ENCODE results near the gene ATP6V0B. TPM values are rescaled to one million over a fixed set of nuclear protein-coding genes. Genes with fewer than 3 reads are reported as not detected.
A peak's percentile ranks its signal among the peaks of the same experiment; 100 is the strongest.

Gene ATP6V0B
- total and polyA plus RNA-seq, 2 donors (not counting 1 experiment from before 2014, with no cell fraction given): 91.0 to 198 TPM

DNA sequence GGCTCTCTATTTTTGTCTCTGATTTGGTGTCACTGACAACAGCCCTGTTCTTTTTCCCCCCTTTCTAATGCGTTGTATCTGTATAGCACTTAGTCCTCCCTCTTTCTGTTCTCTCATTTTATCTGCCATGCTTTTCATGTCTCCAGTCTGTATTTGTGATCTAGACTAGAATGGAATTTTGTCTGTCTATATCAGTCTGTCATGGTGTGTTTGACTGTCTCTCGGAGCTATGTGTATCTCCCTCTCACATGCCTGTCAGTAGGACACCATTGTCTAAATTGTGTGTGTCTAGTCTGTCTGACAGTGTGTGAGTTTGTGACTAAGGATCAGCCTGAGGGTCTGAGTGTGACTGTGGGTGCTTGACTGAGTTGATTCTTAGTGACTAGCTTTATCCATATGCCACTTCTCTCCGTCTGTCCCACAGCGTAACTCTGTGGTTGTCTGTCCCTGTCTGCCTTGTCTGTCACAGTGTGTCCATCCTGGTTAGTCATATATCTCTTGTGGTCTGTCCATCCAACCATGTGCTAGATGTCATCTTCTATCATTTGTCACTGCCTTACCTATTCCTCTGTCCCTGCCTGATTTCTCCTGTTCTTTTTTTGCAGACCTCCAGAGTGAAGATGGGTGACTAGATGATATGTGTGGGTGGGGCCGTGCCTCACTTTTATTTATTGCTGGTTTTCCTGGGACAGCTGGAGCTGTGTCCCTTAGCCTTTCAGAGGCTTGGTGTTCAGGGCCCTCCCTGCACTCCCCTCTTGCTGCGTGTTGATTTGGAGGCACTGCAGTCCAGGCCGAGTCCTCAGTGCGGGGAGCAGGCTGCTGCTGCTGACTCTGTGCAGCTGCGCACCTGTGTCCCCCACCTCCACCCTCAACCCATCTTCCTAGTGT lies 2.9 kb downstream of the ATP6V0B start:
- H2AFZ ChIP-seq (ENCODE audit: insufficient read depth, low read depth, low read length, poor library complexity, severe bottlenecking): no peak overlapping the region
- Mint-ChIP-seq H3K27me3 (no peaks in the 10 kb centered on the region), H3K4me3 (peak overlapping the region; percentile 97), H3K9me3 (ENCODE audit: insufficient read depth) (no peaks in the 10 kb centered on the region), H3K27ac (peak overlapping the region; percentile 3), H3K4me1 (peaks cover 70% of the 10 kb centered on the region)
- ChIA-PET CTCF (interaction anchor here (1.2 kb wide), 1 partner anchor 58 kb away, joined by 4 read pairs; no protein-coding TSS in a partner anchor), POLR2A (no interaction called here)
- H3K9me3 ChIP-seq (ENCODE audit: control extremely low read depth in 1 of 3, control insufficient read depth in 2 of 3, insufficient read depth in 1 of 3, low read length in 2 of 3): no peaks in the 10 kb centered on the region
- H3K27me3 ChIP-seq (replicated peaks in 1 of 4; ENCODE audit: control extremely low read depth in 1 of 4, control insufficient read depth in 3 of 4, insufficient read depth in 4 of 4, low read length in 3 of 4): no peaks in the 10 kb centered on the region
- ATAC-seq (ENCODE audit: low read depth): no peak
- H3K4me1 ChIP-seq (ENCODE audit: control insufficient read depth in 2 of 2, insufficient read depth in 2 of 2, low read length in 2 of 2): peaks cover 37 to 69% of the 10 kb centered on the region in 2 donors
- H3K79me2 ChIP-seq (ENCODE audit: control insufficient read depth, insufficient read depth, low read length): peaks cover 16% of the 10 kb centered on the region
- intact Hi-C loops (cut with micrococcal nuclease): loop anchor here (10.0 kb wide), 2 partner anchors 273 to 1523 kb away; partner anchors contain the start of genes PPCS, ST3GAL3 and ZMYND12
- H3K27ac ChIP-seq (ENCODE audit: low read length in 2 of 2): no peak overlapping the region
- TF ChIP-seq, protein P1, sequence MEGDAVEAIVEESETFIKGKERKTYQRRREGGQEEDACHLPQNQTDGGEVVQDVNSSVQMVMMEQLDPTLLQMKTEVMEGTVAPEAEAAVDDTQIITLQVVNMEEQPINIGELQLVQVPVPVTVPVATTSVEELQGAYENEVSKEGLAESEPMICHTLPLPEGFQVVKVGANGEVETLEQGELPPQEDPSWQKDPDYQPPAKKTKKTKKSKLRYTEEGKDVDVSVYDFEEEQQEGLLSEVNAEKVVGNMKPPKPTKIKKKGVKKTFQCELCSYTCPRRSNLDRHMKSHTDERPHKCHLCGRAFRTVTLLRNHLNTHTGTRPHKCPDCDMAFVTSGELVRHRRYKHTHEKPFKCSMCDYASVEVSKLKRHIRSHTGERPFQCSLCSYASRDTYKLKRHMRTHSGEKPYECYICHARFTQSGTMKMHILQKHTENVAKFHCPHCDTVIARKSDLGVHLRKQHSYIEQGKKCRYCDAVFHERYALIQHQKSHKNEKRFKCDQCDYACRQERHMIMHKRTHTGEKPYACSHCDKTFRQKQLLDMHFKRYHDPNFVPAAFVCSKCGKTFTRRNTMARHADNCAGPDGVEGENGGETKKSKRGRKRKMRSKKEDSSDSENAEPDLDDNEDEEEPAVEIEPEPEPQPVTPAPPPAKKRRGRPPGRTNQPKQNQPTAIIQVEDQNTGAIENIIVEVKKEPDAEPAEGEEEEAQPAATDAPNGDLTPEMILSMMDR (IDR thresholded peaks at IDR 0.05): no peak
- TF ChIP-seq EZH2 (IDR thresholded peaks at IDR 0.05; ENCODE audit: borderline replicate concordance, insufficient read depth, low read depth, low read length, poor library complexity, severe bottlenecking): no peak
- H3K4me2 ChIP-seq (replicated peaks; ENCODE audit: low read depth, low read length, poor library complexity, severe bottlenecking): peak overlapping the region; percentile 85
- H3K36me3 ChIP-seq (replicated peaks in 1 of 2; ENCODE audit: control extremely low read depth in 1 of 2, control insufficient read depth in 1 of 2, extremely low read depth in 1 of 2, insufficient read depth in 2 of 2, low read length in 1 of 2): peaks cover 0 to 25% of the 10 kb centered on the region in 2 experiments
- peaks cover 40% of the 10 kb centered on the region for H4K20me1 ChIP-seq (ENCODE audit: control insufficient read depth, insufficient read depth, low read length, poor library complexity, severe bottlenecking)
- no peak overlapping the region for H3K9ac ChIP-seq (ENCODE audit: low read length)
- no peak overlapping the region for H3K4me3 ChIP-seq (ENCODE audit: control extremely low read depth in 1 of 5, extremely low read depth in 1 of 5, insufficient read depth in 1 of 5, low read depth in 2 of 5, low read length in 4 of 5)
- DNase-seq: peak; percentile 27
- 100% methylated on average over 3 of the region's 9 CpGs for WGBS (ENCODE audit: insufficient coverage)

DNA sequence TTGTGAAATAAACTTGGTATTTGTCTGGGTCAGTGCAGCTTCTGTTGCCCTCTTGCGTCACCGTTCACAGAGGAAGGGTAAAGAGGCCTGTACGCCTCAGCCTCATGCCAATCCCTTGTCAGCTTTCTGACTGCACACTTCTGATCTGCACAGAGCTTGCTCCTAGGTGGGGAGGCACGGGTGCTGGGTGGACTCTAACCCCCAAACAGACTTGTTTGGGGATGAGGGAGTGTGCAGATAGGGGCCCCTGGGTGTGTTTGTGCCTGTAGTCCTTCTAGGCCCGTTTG lies 3.4 kb downstream of the ATP6V0B start:
- peaks cover 0 to 23% of the 10 kb centered on the region in 2 experiments for H3K36me3 ChIP-seq (replicated peaks in 1 of 2; ENCODE audit: control extremely low read depth in 1 of 2, control insufficient read depth in 1 of 2, extremely low read depth in 1 of 2, insufficient read depth in 2 of 2, low read length in 1 of 2)
- ATAC-seq (ENCODE audit: low read depth) (no peak), DNase-seq (peak; percentile 37)
- H3K4me1 ChIP-seq (ENCODE audit: control insufficient read depth in 2 of 2, insufficient read depth in 2 of 2, low read length in 2 of 2): peaks cover 37 to 69% of the 10 kb centered on the region in 2 donors
- 83% methylated on average over 5 of the region's 5 CpGs for WGBS (ENCODE audit: insufficient coverage)
- H3K4me1 Mint-ChIP-seq: peaks cover 68% of the 10 kb centered on the region
- no peaks in the 10 kb centered on the region for H3K9me3 Mint-ChIP-seq (ENCODE audit: insufficient read depth)
- POLR2A ChIA-PET: no interaction called here
- H3K9me3 ChIP-seq (ENCODE audit: control extremely low read depth in 1 of 3, control insufficient read depth in 2 of 3, insufficient read depth in 1 of 3, low read length in 2 of 3): no peaks in the 10 kb centered on the region
- H3K27me3 Mint-ChIP-seq: no peaks in the 10 kb centered on the region
- CTCF ChIA-PET: no interaction called here
- H2AFZ ChIP-seq (ENCODE audit: insufficient read depth, low read depth, low read length, poor library complexity, severe bottlenecking): no peak overlapping the region
- H3K27me3 ChIP-seq (replicated peaks in 1 of 4; ENCODE audit: control extremely low read depth in 1 of 4, control insufficient read depth in 3 of 4, insufficient read depth in 4 of 4, low read length in 3 of 4): no peaks in the 10 kb centered on the region
- H3K79me2 ChIP-seq (ENCODE audit: control insufficient read depth, insufficient read depth, low read length): peaks cover 16% of the 10 kb centered on the region
- H3K4me3 Mint-ChIP-seq: peak overlapping the region; percentile 97
- H3K27ac Mint-ChIP-seq: no peak overlapping the region
- intact Hi-C loops (cut with micrococcal nuclease): loop anchor here (10.0 kb wide), 2 partner anchors 273 to 1523 kb away; partner anchors contain the start of genes PPCS, ST3GAL3 and ZMYND12
- peaks cover 40% of the 10 kb centered on the region for H4K20me1 ChIP-seq (ENCODE audit: control insufficient read depth, insufficient read depth, low read length, poor library complexity, severe bottlenecking)
- H3K9ac ChIP-seq (ENCODE audit: low read length): no peak overlapping the region
- H3K4me3 ChIP-seq (ENCODE audit: control extremely low read depth in 1 of 5, extremely low read depth in 1 of 5, insufficient read depth in 1 of 5, low read depth in 2 of 5, low read length in 4 of 5): no peak overlapping the region
- H3K27ac ChIP-seq (ENCODE audit: low read length in 2 of 2): no peak overlapping the region
- no peak for TF ChIP-seq EZH2 (IDR thresholded peaks at IDR 0.05; ENCODE audit: borderline replicate concordance, insufficient read depth, low read depth, low read length, poor library complexity, severe bottlenecking)
- TF ChIP-seq, protein P1 (IDR thresholded peaks at IDR 0.05): no peak
- H3K4me2 ChIP-seq (replicated peaks; ENCODE audit: low read depth, low read length, poor library complexity, severe bottlenecking): peak overlapping the region; percentile 85

Data from B cell (primary cell).